Measurements from ENCODE around the gene PLXNA4.

The PLXNA4 gene

DNA sequence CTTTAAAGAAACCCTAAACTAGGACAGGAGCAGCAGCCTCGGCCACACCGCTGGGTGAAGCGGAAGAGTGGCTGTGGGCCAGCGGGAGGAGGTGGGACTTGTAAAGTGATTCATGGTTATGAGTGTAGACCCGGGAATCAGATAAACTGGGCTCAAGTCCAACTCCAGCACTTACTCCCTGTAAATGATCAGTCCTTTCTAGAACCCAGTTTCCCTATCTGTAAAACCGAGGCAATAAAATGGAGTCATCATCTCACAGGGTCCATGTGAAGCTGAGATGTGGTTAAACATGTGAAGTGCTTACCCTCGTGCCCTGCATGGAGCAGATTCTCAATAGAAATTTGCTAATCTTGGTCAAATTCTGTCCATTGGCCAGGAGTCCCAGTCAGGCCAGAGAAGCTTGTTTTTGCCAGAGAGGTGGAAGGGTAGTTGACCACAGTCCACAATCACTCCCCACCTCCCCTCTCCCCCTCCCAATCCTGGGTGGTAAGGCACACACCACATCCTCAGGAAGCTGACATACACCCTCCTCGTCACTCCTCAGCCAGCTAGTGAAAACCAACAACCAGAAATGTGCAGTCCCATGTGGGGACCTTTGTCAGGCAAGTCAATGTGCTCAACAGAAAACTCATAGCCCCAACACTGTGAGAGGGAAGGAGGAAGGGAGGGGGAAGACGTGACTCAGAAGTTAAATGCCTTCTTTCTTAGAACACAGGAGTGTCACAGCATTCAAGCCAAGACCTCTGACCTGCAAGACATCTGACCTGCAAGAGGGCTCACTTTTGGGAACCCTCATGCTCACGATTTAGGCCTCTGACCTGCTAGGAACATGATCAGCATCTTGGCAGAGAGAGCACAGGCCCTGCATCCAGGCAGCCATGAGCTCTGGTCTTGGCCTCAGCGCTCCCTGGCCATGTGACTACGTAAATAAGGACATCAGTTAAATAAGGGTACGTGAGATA, 145.1 kb downstream of the PLXNA4 start:
- DNase-seq, result peak; percentile 58

DNA sequence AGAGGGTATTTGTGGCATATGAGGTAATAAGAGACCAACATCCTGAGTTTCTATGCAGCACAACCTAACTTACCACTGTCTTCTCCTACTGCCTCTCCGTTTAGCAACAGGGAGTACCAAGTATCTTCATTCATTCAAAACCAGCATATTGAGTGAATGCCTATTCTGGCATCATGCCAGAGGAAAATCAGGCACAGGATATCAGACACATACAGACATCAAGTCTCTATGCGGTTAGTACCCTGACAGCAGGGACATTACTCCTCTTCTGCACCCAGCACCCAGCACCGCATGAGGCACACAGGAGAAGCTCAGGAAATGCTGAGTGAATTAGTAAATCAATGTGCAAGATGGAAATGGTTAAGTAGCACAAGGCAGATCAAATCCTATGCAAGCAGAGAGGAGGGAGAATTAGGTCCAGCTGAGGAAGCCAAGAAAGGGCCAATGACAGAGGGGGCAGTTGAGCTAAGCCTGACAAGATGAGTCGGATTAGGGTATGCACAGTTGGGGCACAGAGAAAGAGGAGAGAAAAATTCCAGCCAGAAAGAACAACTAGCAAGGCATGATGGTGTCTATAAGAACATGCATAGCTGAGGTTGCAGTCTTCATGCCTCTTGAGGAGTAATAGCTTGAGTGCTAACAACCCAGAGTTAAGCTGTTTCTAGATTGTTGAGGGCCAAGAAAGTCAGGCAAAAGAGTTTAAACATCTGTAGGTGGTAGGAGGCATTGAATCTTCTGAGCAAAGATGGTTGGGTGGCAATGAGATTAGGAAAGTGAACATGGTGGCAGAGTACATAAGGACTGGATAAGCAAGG, 146.0 kb downstream of the PLXNA4 start:
- no peak for DNase-seq

DNA sequence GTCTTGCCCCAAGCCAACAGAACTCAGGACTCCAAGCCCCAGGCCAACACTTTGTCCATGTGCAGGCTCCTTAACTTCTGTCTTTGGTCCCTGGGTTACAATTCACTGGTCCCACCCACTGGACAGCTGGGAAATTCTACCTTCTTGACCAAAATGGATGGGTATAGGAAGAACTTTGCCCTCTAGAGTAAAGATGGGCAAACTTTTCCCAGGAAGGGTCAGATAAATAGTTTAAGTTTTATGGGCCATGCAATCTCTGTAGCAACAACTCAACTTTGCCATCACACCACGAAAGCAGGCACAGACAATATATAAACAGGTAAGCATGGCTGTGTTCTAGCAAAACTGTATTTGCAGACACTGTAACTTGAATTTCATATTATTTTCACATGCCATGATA, 147.1 kb downstream of the PLXNA4 start:
- DNase-seq, result no peak

DNA sequence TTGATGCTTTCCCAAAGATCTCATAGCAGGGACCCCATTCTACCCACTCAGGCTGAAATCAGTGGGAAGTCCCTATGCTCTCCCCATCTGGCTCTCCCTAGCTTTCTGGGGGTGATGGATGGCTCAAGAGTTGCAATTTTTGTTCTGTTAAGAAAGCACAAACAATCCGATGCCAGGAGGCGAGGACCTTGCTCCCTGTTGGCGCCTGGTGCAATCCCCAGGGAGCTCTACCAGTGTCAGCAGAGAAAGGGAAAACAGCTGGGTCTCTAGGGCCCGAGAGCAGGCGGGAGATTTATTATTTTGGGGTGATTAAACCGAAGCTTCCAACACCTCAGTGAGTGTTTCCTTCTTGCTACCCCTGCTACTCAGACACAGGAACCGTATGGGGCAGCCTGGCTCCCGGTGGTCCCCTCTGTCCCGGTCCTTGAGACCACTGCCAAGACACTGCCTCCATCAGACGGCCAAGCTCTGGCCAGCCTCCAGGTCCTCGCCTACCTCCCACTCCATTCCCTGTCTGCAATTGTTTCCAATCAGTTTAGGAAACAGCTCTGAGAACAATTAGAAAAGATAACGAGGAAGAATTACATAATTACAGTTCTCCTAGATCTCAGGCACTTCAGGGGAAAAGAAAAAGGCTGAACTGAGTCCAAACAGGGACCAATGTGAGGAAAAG, 147.9 kb downstream of the PLXNA4 start:
- DNase-seq, result no peak

DNA sequence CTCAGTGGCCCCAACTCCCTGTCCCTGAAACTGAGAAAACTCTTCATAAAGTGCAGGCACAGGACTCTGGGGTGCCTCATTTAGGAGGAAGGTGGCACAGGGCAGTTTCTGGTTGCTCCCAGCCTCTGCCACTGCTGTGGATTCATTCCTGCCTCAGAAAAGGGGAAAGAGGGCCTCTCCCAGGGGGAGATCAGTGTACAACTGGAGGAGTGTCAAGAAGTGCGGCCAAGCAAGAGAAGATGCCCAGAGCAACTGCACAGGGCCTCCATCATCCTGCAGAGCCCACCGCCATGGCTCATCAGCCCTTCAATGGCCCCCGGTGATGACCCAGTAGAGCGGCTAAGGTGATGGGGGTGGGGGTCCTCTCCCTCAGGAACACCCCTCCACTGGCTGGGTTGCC, 150.3 kb downstream of the PLXNA4 start:
- DNase-seq, result no peak

DNA sequence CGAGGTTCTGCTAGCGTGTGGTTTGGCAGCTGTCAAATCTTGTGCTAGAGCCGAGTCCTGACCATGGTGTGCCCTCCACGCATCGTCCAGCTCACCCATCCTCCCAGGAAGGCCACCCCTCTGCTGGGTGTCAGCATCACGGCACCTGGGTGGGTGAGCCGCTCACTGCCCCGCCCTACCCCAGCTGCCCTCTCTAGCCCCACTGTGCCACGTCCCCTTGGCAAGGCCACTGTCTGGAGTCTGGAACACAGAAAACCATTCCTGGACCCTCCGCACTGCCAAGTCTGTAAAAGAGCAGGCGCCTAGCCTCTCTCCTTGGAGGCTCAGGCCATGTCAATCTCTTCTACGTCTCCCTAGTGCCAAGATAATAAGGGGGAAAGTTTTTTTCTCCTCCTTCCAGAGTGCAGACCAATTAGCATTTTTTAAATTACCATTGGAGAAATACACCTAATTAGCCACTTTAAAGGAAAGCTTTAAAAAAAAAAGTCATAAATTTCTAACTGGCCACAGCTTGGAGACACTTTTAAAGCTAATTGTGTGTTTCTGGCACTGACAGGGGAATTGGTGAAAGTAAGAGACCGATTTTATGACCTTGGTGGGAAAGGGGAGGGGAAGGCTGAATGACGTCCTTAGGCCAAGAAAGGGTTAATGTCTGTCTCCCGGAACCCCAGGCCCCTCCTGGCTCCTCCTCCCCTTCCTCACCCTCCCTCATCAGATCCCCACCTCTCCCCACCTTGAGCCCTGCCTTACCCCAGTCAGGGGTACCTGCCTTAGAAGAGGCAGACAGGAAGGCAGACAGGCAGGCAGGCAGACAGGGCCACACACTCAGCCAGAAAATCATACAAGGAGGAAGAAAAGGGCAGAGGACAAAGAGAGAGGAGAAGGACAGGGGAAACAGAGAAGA, 151.2 kb downstream of the PLXNA4 start:
- DNase-seq, result no peak

DNA sequence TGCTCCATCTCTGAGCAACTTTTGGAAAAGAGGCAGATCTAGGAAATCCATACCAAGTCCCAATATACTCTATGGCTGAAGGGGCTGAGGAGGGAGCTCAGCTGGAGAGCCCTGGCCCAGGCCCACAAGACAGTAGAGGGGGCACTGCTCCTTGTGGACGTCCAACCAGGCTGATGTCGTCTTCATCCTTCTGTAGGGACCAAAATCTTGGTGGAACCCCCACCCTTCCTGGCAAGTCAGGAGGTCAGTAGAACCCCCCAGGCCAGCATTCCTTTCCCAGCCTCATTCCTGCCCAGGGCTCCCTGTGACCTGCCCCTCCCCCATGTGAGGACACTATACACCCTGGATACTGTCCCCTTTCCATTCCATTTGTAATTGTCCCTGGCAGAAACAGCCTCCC, 152.0 kb downstream of the PLXNA4 start:
- no peak for DNase-seq

DNA sequence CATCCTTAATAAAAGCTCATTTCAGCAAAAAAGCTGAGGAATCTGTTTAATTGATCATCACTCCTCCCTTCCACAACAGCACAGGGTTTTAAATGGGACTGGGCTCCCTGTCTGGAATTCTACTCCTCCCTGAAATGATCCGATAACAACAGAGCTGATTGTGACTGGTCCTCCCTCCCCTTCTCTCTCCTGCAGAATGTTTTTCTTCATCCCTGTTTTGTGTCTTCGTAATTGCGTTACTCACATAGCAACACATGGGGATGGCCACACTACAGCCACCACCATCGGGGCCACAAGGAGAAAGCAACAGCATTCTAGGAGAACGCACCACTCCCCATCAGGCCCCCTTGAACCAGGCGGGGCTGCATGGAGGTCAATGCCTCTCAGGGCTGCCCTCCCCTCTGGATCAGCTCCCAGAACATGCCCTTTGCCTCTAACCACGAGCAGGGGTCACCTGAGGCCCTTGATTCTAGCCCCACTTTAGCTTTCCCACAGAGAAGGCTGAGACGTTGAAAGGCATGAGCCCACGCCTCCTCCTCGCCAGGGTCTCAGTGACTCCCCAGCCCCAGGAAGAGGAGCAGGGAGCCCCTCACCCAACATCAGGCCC, 152.6 kb downstream of the PLXNA4 start:
- DNase-seq, result no peak

DNA sequence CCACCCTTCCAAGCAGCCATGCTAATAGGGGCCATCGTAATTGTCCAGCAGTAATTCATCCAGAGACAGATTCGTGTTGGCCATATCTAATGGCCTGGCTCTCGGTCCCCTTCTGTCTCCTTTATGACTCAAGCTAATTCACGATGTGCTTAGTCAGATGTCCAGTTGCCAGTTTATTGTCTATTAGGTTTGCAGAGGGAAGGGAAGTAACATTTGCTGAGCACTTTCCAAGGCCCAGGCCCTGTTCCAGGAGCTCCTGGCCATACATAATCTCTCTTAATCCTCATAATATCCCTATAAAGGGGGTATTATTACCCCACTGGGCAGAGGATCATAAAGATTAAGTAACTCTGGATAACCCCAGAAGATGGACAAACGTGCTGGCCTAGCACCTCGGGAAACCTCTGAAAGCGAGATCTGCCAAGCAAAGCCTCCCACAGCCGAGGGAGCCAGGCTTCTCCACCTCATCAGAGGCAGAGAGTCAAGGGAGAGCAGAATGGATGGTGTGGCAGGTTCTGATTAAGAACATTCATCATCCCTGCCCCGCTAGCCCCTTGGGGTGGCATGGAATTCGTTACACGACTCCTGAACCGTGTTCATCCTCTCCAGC, 153.7 kb downstream of the PLXNA4 start:
- no peak for DNase-seq

DNA sequence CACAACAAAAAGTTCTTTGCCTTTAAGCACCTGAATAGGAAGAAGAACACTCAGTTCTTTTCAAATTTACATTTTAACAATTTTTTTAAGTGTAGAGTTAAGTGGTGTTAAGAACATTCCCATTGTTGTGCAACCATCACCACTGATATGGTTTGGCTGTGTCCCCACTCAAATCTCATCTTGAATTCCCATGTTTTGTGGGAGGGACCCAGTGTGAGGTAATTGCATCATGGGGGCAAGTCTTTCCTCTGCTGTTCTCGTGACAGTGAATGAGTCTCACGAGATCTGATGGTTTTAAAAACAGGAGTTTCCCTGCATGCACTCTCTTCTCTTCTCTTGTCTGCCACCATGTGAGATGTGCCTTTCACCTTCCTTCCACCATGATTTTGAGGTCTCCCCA, 155.7 kb downstream of the PLXNA4 start:
- DNase-seq, result no peak

DNA sequence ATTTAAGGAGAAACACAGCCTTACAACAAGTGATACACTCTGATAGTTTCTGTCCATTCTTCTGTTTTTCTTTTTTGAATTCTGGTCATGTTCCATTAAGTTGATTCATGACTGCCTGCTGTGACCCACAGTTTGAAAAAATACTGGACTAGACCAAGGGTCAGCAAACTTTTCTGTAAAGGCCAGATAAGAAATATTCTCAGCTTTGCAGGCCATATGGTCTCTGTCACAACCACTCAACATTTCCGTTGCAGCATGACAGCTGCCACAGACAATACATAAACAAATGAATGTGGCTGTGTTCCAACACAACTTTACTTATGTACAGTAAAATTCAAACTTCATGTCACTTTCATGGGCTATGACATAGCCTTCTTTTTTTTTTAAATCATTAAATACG, 156.7 kb downstream of the PLXNA4 start:
- DNase-seq, result no peak

DNA sequence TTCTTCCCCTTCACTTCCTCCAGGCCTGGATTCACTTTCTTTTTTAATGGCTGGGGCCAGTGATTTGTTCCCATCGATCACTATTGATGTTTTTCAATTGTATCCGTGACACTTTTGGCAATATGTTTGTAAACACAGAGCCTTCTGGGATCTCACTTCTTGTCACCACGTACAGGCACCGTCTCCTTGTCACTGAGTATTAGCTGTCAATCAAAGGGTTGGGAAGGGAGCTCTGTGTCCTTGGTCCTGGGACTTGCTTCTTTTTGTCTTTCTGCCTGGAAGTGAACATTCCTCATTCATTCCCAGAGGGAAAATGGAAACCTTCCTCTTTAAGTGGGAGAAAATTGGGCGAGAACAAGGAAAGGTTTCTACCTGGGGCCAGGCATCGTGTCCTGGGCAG, 157.4 kb downstream of the PLXNA4 start:
- DNase-seq, result no peak

DNA sequence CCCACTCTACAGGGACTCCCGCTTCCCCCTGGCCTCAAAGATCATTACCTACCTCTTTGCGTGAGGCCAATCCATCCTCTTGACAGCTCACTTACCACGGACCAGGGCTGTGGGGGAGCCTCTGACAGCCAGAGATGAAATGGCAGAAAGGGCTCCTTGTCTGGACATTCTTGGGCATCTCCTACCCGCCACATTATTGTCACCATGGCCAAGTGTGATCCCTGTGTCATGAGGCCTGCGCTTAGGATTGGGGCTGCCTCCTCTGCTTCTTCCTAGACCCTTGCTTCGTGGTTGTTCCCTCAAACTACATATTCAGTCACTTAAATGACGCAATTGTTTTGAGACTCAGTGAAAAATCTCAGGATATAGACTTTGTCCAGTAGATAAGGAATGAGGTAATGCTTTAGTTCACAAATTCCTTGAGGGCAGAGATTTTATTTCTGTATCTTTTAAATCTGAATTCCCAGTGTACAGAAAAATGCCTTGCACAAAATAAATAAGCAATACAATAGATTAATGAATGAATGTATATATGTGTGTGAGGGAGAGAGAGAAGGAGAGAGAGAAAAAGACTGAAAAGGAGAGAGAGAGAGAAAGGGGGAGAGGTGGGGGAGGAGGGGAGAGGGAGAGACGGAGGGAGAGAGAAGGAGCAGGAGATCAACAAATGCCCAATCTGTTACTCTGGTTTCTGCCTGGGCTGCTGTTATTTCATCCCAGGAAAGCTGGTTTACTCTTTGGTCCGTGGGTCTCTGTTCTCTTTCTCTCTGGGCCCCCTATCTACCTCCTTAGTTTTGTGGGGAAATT, 159.0 kb downstream of the PLXNA4 start:
- no peak for DNase-seq

DNA sequence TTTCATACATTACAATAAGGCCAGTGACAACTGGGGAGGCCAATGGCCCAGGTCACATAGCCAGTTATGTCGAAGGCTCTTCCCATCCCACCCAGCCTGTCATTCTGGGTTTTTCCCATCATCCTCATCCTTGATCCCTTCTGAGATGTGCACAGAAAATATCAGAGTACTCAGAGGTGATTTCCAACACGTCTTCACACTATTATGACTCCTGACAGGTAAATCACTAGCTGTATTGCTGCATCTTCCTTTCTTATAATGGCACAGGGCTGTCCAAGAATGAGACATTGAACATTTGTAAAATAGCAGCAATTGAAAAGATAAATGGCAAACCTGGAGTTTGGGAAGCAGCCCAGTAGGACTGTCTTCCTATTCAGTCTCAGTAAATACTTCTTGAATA, 159.9 kb downstream of the PLXNA4 start:
- no peak for DNase-seq

DNA sequence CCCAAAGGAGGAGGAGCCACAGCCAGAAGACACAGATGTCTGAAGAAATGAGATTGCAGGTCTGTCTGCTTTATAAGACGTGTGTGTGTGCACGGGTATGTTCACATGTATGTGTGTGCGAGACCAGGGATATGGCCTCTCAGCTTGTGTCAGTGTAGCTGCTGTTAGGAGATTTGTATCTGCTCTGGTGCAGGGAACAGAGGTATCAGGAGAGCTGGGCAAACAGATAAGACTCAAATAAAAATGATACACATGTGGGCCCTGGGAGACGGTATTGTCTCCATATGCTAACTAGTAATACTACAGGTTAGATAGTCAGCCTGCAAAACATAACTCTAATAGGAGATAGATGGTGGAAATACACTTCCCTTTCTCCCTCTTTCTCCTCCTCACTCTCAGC, 161.0 kb downstream of the PLXNA4 start:
- DNase-seq, result no peak

DNA sequence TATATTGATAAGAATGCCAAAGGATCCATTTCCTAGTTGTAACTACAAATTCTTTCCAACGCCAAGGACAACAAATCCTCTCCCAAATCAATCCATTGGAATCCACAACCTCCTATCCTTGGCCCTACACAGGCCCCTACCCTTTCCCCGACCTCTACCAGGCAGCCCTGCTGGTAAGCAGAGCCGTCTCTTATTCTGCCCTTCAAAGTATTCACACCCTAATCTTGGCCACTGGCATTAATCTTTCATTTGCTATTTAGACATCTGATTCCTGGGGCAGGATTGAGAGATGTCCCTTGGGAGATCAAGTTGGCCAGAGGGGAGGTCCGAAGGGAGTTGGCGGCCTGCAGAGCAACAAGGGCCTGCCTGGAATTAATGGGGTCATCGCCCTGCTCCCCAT, 161.4 kb downstream of the PLXNA4 start:
- DNase-seq, result no peak

DNA sequence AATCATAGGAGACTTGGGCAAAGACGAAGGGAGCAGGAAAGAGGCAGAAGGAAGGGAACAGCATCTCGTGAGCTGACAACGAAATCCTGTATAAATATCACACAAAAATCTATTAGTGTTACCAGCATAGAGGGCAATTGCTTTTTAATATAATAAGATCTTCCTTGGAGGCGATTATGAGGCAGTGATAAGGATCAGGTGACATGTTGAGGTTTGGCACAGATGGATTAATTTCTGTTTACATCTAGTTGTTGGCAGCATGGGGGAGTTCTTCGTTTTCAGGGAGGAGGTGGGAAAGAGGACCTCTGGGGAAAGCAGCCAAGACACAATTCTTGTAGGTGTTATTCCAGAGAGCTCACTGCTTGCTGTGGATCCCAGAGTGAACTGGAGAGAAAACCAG, 163.8 kb downstream of the PLXNA4 start:
- peak; percentile 30 for DNase-seq

DNA sequence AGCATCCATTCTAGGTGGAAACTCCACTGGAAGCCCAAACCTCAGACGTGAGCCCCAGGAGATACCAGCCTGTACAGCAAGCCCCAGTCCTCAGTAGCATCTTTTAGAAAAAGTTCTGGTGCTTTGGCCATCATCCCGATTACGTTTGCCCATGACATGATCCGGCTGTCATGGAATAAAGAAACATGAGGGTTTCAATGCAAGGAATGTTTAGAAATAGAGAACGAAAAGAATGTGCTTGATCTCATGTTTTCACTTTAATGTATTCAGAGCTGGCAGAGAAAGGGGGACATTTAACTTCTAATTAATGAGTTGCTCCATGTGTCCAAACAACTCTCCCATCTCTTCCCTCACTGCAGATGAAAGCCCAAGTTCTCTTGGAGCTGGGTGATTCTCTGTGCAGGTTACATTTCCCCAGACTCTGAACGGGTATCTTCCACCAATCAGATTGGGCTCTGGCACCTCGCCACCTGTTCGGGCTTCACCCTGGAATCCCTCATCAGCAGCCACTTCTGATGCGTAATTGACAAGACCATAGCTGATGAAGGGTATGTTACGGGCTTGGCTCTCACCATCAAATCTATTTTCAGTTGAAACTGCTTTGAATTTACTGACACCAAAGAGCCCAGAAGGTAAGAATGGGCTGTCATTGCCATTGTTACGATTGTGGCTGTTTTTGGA, 165.3 kb downstream of the PLXNA4 start:
- no peak for DNase-seq

DNA sequence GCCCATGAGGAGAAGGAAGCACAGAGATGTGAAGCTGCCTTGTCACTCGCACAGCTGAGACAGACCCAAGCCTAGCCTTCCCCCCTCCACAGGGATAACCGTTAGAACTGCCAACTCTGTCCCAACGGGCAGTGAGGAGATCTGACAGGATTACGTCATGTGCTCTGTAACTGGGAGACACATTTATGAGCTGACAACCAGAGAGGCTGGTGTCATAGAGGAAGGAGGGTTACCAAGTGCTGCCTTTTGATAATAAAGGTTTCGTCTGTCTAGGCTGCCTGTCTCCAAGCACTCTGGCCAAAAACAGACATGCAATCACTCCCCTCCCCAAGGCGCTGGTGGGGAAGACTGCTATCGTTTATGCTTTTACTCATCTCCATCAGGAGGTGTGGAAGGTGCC, 165.9 kb downstream of the PLXNA4 start:
- no peak for DNase-seq

DNA sequence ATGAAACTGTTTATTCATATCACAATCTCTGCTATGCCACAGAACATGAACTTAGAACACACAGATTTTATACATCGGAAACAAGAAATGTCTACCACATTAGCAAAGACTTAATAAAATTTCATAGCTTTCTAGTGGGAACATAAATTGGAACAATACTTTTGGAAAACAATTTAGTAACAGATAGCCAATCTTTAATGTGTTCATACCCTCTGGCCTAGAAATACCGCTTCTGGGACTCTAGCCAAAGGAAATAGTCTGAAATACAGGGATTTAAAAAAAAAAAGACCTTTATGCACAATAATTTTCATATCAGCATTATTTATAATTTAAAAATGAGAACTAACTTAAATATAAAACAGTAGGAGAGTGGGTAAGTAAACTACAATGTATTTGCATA, 168.5 kb downstream of the PLXNA4 start:
- no peak for DNase-seq
